HG02610 (cell line): Measurements from ENCODE around the gene TUB.

Source experiments
- ATAC-seq: cut with Tn5 transposase; IDR thresholded peaks from one replicate; pipeline ENCODE4 v1.9.1; 2021; ENCODE audit warnings: mild to moderate bottlenecking, moderate library complexity; ENCODE audit not compliant: unreplicated experiment

TUB gene

DNA sequence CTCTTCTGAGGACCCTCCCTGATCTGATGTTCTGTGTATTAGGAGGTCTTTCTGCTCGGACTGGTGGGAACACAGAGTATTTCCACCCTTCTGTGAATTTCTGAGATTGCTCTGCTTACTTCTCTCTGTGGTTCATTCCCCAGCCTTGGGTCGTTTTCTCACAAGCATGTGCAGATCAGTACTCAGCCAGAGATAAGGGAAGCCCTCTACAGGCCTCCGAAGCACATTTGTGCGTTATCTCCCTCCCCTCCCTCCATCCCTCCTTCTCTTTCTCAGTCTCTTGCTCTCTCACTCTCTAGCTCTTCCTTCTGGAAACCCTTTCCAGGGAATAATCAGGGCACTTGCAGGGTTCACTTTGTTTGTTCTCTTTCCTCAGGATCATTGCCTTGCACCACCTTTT lies 35.2 kb upstream of the TUB start:
- no peak for ATAC-seq

DNA sequence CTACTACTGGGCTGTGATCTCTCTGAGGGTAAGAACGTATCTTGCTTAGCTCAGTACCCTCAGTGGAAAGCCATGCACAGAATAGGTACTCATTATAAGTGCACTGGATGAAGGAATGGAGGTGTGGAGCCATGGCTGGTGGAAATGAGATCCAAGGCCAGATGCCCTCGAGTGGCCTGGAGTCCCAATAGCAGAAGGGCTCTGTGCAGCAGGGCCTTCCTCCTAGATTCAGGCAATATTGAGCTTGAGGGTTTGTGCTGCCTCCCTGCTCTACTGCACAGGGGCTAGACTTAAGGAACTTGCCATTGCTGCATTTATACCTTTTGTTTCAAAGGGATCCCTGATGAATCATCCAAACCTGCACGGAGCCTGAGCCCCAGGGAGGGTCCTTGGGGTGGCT lies 33.6 kb upstream of the TUB start:
- no peak for ATAC-seq

DNA sequence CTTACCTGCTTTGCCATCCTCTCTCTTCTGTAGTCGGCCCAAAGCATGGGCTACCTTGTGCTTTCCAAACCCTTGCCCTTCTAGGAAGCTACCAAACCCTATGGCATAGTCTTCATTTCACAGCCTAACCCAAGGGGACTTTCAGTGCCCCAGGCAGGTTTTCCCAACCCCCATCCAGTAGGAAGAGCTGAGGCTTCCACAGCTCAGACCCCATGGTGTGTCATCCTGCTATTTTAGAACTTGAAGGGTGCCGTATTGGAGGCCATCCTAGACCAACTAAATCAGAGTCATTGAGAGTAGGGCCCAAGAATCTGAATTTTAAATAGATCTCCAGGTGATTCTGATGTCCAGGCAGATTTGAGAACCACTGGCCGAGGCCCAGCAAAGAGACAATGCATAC lies 31.9 kb upstream of the TUB start:
- ATAC-seq, result no peak

DNA sequence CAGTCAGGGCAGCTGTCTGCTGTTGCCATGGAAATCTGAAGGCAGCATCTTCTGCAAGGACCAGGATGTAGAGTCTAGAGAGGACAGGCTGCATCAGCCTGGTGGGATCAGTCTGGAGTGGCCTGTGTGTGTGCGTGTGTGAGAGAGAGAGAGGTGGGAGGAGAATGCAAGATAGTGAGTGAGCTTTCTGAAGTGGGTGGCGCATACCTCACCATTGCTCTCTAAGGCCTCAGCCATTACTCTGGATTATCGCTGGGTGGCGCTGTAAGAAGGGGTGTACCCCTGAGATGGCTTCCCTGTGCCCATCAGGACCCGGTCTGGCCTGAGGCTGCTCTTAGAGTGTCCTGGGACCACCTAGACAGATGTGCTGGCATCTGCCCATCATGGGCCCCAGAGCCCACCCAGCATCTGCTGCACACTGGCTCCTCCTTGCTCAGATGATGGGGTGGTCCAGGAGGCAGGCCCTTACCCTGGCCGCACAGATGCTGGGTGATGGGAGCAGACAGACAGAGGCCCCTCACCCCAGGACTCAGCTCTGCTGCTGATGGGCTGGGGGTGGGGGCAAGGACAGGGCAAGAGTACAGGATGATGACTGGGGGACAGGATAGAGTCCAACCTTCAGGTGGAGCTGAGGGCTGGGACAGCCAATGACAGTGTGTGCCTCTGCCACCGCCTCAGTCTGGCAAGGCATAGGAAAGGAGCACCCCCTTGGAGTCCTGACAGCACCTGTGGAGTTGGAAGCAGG lies 25.7 kb upstream of the TUB start:
- ATAC-seq, result no peak

DNA sequence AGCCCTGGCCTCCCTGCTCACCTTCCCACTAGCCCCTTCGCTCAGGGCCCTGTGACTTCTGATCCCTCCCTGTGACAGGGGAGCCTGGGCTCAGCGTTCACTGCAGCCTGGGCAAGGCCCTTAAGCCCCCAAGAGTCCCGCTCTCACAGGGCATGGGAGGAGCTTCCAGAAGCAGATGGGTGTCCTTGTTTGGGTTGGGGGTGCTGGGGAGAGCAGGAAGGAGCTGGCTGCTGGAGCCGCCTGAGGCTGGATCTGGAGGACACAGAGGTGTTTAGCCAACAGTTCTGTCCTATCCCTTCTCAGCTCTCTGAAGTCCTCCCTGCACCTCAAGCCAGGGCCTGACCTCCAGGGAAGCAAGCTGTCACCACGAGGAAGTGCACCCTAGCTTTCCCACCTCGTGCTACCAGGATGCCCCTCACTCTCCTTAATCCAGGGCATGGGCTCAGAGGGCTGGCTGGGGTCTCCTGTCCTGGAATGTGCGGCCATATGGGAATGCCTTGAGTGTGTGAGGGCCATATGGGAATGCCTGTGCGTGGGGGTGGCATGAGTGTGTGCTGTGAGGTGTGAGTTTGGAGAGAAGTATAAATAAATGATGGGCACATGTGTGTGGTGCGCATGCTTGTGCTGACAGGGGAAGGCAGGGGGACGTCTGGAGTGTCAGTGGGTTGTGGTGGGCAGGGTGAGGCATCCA lies 25.0 kb upstream of the TUB start:
- ATAC-seq, result no peak

DNA sequence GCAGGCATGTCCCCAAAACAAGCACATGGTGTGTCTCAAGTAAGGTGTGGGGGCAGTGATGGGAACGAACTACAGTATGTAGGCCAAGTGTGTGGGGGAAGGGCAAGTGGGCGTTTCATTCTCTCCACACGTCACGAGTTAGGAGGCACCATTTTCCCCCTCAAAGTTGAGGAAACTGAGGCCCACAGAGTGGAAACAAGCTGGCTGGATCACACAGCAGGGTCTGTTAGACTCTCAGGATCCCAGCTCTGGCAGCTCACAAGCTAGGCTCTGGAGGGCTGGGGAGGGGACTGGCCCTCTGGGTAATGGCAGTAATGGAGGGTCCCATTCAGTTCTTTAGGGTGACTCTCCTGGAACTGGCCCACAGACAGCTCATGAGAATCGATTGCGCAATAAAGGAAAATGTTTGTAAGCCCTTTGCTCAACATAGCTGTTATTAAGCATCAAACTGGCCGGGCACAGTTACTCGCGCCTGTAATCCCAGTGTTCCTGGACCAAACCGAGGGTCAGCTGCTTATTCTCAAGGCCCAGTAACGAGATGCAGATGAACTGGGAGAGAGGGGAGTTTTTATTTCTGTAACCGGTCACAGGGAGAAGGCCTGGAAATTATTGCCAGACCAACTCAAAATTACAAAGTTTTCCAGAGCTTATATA lies 24.1 kb upstream of the TUB start:
- ATAC-seq, result no peak

DNA sequence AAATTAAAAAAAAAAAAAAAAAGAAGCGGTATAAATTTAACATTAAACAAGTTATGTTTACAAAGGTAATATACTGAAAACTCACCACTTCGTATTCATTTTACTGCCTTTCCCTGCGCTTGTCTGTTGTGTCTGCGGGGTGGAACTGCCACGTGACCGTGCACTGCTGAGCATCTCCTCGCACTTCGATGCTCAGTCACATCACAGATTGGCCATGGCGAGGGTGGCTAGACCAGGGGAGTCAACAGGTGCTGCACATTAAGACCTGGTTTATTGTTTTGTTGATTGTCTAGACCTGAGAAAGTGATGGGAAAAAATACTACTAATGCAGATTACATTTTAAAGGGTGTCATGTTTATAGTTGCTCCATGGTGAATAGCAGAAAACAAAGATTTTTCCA lies 22.8 kb upstream of the TUB start:
- ATAC-seq, result no peak

DNA sequence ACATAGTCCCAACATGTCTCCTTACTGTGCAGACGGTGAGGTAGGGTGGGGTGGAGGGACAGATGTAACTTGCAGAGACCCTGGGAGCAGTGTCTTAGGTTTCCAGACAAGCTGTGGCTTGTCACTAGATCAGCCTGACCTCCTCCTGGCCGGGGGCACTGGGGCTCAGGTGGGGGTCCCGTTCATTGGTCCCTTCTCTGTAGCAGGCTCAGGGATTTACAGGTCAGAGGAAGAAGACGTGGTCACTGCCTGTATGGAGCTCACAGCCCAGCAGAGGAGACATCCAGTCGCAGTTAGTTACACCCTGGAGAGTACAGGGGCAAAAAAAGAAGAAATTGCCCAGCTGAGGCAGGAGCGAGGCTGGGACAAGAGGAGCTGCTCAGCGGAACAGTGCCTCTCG lies 22.0 kb upstream of the TUB start:
- ATAC-seq, result no peak

DNA sequence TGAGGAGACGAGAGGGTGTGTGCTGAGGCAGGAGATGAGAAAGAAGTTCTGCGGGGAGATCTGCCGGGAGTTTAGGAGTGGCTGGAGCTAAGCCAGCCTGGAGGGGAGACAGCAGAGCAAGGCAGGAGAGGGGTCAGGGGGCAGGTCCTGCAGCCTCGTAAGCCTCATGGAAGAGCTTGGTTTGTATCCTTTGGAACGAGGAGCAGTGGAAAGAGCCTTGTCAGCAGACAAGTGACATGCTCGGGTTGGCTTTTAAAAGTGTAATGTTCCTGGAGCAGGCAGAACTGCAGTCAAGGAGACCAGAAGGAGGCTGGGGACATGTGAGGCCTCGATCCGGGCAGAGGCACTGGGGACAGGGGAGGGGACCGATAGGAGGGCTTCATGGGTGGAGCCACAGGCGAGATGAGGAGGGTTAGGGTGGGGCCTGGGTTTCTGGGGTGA lies 21.4 kb upstream of the TUB start:
- no peak for ATAC-seq

DNA sequence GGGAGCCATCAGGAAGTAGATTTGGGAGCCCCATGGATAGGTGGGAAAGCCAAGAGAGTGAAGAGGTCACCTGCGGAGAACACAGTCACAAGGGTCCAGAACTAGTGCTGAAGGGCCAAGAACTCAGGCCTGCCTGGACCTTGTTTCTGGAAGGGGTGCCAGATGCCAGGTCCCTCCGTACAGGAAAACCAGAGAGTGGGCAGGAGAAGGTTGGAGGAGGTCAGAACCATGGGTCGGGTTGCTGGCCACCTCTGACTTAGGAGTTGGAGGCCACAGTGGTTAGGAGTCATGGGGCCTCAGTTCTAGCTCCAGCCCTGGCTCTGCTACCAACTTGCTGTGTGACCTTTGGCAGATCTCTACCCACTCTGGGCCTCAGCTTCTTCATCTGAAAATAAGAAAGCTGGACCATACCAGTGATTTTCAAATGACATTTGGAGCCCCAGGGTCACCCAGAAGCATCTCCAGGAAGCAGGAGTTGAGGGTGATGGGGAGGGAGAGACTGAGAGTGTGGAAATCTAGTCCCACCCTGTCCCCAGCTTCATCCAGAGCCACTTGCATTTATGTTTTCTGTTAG lies 20.8 kb upstream of the TUB start:
- no peak for ATAC-seq

DNA sequence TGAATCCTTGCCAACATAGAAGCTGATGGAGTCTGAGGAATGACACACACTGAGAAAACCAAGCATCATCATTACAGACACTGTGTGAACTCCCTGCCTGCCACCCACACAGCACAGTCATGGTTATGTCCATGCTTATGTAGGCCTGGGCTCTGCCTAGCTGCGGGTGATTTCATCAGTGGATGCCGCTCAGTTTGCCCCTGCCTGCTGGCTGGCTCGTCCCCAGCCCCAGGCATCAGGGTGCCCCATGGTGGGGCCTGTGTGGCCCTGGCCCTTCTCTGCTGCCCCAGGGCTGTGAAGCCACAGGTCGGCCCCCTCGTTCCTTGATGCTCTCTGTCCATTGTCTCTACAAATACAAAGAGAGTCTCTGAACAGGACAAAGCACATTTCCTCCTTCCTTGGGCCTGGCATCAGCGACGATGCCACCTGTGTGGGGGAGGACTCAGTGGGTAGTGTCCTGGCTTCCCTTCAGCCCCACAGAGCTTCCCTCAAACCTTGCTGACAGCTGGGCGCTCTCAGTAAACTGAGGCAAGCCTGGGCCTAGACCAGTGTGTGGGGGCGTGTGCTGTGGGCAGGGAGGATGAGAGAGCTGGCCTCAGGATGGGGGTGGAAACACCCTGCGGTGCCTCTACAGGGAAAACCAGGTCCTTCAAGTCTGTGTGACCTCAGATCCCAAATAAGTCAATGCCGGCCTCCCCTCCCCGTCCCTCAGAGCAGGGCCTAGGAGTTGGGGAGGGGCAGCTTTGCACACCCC lies 20.0 kb upstream of the TUB start:
- ATAC-seq, result no peak

DNA sequence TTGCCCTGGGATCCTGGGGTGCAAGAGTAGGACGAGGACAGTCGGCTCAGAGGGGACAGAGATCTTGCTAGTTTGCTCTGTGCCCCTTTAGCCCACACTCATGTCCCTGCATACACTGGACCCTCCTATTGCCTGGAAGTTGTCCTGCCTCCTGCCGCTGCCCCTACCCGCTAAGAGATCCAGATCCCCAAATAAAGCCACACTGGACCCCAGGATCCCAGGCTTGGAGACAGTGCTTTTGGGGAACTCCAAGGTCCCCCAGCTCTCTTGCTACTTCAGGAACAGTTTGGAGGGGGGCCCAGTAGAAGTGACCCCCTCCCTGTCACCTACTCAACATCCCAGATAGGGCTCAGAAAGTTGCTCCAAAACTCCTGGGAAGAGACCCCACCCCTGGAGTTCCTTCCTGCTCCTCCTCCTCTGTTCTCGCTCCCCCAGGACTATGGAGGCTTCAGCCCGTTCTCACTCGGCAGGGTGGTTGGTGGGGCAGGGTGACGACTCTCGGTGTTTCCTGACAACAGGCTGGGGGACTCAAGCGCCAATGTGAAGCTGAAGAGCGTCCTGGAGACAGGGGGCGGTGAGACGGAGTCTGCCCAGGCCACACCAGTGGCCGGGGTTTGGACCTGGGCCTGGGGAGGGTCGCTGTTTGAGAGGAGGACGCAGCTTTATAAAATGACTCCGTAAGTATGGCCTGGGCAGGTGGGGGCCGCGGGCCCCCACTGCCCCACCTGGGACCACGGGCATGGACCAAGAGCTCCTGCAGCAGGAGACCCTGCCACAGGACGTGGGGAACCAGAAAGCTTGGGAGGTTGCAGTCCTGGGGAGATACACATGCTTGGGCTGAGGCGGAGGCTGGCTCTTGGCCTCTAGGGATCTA lies 19.2 kb upstream of the TUB start:
- ATAC-seq, result no peak

DNA sequence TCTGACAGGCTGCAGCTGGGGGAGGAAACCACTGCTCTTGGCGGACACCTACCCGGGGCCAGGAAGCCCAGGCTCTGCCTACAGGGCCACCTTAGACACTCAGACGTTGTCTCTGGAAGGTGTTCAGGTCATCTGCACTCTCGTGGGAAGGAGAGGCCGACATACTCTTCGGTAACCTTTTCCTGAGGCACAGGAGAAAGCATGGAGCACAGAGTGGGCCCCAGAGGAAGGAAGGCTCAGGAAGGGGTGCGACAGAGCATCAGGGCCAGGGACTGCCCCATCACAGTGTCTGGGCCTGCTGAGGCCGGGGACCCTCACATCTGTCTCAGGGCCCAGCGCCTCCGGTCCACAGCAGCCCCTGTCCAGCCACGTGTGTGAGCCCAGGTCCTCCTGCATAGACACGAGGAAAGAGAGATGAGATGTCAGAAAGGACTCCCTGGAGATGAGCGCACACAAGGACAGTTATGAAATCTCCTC lies 18.2 kb upstream of the TUB start:
- ATAC-seq, result no peak

DNA sequence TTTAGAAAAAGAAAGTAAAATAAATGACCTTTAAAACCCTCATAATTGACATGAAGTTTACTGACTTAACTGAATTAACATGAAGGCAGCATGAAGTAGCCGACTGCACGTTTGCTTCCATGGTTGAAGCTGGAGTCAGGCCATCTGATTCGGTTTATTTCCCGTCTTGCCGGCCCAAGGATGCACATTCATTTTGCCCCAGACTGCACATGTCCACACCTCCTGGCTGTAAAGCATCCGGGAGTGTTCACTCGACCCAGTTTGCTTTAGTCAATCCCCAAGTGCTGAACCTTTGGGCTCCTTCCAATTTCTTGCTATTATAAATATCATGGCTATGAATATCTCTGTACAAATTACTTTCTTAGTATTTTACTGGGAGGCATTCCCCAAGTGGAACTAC lies 17.7 kb upstream of the TUB start:
- no peak for ATAC-seq

DNA sequence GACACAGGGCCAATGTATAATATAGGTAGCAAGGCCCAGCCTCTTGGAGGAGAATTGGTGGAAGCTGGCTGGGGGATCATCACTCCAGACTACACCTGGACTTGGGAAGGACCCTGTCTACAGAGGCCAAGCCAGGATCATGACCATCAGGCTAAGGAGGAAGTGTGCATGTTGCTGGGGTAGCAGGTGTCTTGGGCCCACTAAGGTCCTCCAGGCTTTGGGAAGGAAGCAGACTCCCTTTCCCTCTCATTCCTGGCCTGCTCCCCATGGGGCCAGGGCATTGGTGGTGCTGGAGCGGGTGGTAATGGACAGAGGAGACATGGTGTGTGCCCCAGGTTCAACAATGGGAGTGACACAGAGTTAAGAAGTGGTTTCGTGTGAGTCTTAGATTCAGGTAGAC lies 16.0 kb upstream of the TUB start:
- no peak for ATAC-seq

DNA sequence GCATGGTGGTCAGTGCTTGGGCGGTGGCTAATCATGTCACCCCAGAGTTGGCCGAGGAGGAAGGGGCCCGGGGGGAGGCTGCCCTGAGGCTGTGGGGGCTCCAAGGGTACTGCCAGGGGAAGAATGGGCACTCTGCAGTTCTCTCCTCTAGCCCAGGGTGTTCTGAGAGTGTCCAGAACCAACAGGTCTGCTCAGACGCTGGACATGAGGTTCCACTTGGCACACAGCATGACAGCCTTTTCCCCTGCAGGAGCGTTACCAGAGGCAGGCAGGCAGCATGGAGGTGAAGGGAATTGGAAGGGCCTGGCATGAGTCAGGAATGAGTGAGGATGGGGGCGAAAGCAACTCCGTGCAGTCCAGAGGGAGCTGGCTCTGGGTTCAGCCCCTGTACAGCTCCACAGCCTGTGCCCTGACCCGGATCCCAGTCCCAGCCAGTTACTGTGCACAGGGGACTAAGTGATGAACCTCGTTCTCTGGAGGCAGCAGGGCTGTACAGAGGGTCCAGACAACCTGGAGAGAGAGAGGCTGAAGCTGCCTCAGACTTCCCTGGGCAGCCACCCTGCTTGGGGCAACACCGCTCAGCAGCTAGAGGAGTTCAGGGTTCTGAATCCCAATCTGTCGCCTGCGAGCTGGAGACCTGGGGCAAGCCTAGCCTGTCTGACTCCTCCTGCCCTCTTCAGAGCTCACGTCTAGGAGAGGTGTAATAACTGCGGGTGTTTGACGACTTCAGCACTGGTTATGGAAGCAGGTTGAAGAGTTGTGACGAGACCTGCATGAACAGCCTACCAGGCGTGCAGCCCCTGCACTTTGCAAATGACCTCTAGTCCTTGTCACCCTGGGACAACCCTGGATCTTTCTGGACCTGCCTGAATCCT lies 14.7 kb upstream of the TUB start:
- no peak for ATAC-seq

DNA sequence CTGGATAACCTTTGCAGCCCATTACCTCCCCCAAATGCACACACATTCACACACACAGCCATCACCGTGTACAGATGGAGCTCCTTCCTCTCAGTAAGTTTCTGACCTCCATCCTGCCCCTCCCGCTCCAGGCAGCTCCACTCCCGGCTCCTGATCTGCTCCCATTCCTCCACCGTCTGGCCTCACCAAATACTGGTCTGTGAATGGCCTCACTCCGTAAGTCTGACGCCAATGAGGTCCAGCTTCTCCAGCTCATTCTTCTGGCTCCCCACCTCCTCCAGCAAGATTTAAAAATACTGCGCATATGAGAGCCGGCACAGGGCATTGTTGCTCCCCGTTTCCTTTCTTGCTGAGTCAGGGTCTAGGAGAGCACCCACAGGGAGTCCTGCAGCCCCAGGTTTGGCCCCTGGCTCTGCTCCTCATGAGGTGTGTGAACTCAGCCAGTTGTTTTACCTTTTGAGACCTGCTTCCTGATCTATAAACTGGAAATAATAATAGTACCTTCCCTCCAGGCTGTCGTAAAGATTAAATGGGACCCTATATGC lies 14.0 kb upstream of the TUB start:
- ATAC-seq, result no peak

DNA sequence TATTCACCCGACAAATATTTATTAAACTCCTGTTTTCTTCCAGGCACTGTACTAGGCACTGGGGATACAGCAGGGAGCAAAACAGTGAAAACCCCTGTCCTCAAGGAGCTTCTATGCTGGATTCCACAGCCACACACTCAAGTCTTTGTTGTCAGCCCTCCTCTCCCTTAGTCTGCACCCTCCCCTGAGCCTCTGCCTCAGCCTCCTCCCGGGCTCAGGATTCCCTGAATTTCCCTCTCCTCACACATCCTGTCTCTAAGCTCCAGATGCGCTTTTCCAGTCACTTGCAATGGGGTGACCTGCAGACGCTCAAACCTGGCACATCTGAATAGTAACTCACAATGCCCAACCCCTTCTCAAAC lies 13.5 kb upstream of the TUB start:
- no peak for ATAC-seq
